K562 (cell line): ENCODE results near the gene MPZL1. TPM values are rescaled to one million over a fixed set of nuclear protein-coding genes. Genes with fewer than 3 reads are reported as not detected.

Experiments
- ADNP ChIP-seq: fragments of 200-800 bp; sonication (Bioruptor generic); IDR thresholded peaks from 2 replicates; pipeline ENCODE4 v1.6.1; 2016; ENCODE audit warnings: missing genetic modification characterization, missing compliant biosample characterization
- BCOR ChIP-seq: fragments of 450-650 bp; IDR thresholded peaks from 2 replicates; pipeline ENCODE4 v1.6.1; 2016
- BMI1 ChIP-seq: fragments of 150-350 bp; IDR thresholded peaks from 2 replicates; pipeline ENCODE4 v1.6.1; 2014; ENCODE audit warnings: low read length
- CAMTA2 ChIP-seq: fragments of 250-450 bp; sonication (Bioruptor Pico); conservative IDR thresholded peaks from 2 replicates; pipeline ENCODE4 v1.5.1; 2022
- CSDE1 ChIP-seq, 2 experiments: fragments of 450-650 bp; IDR thresholded peaks; 2 replicates each; pipeline ENCODE4 v1.6.1; 2016; ENCODE audit warnings: mild to moderate bottlenecking in 1 of 2
- ELF2 ChIP-seq: fragments of 250-450 bp; sonication (Bioruptor Pico); IDR thresholded peaks from 2 replicates; pipeline ENCODE4 v1.5.0; 2021; ENCODE audit warnings: mild to moderate bottlenecking
- ERF ChIP-seq: fragments of 450-650 bp; formaldehyde crosslinking; IDR thresholded peaks from 2 replicates; pipeline ENCODE4 v1.4.0; 2020; ENCODE audit warnings: mild to moderate bottlenecking, mixed read lengths
- MCM2 ChIP-seq: fragments of 450-650 bp; IDR thresholded peaks from 2 replicates; pipeline ENCODE4 v1.6.1; 2017; ENCODE audit warnings: low read depth, mild to moderate bottlenecking
- MTA1 ChIP-seq: fragments of 450-650 bp; IDR thresholded peaks from 2 replicates; pipeline ENCODE4 v1.6.1; 2017; ENCODE audit warnings: borderline replicate concordance
- MTA3 ChIP-seq: fragments of 450-650 bp; formaldehyde crosslinking; IDR thresholded peaks from 2 replicates; pipeline ENCODE4 v1.6.1; 2017; ENCODE audit warnings: mild to moderate bottlenecking, borderline replicate concordance
- NELFE ChIP-seq: IDR thresholded peaks from 2 replicates; pipeline ENCODE4 v1.6.1; 2011; ENCODE audit warnings: mild to moderate bottlenecking; ENCODE audit not compliant: insufficient read depth, insufficient read length
- POLR2AphosphoS2 ChIP-seq: IDR thresholded peaks from 2 replicates; pipeline ENCODE4 v1.6.1; 2012; ENCODE audit warnings: low read length, improper control_type of control experiment
- ZFP1 ChIP-seq: fragments of 450-650 bp; formaldehyde crosslinking; IDR thresholded peaks from 2 replicates; pipeline ENCODE4 v1.4.0; 2020; ENCODE audit warnings: mild to moderate bottlenecking, mixed read lengths
- ZNF384 ChIP-seq: IDR thresholded peaks from 2 replicates; pipeline ENCODE4 v1.6.1; 2012; ENCODE audit warnings: low read depth, low read length, improper control_type of control experiment
- ZSCAN29 ChIP-seq: fragments of 450-650 bp; IDR thresholded peaks from 2 replicates; pipeline ENCODE4 v1.6.1; 2017
- polyA plus RNA-seq, 8 experiments: library from polyadenylated mRNA; depleted of rRNA in 4 of 8; stranded (reverse) in 5 of 8; unstranded in 3 of 8; fragments of >200 nt; fragmentation: Nextera tagmentation in 2 of 8; fragmentation: Illumina TruSeq in 1 of 8; extraction: Ambion mirVana in 2 of 8; extraction: Trizol in 1 of 8; gene quantifications; 2 replicates each; pipeline versions ENCODE4 v1.2.1 to v1.2.3, GENCODE V29; 2011 to 2014; ENCODE audit warnings: inconsistent platforms in 1 of 8, missing spikeins in 1 of 8
- total RNA-seq, 7 experiments: library from RNA; depleted of rRNA in 6 of 7; stranded (reverse); fragments of >200 nt in 6 of 7; fragmentation: Illumina TruSeq in 2 of 7; extraction: Trizol in 2 of 7; gene quantifications; 2 replicates each; pipeline versions ENCODE4 v1.2.1 to v1.2.3, GENCODE V29; 2011 to 2021; ENCODE audit warnings: low replicate concordance in 1 of 7
- TF ChIP-seq, protein P1 (sequence below): fragments of 450-650 bp; IDR thresholded peaks from 2 replicates; pipeline ENCODE4 v1.7.1; 2018; ENCODE audit warnings: mild to moderate bottlenecking, low read depth; ENCODE audit not compliant: partially characterized antibody
- TF ChIP-seq, protein P2 (sequence below): conservative IDR thresholded peaks from 2 replicates; pipeline ENCODE4 v1.6.1; 2011; ENCODE audit warnings: low read depth, mild to moderate bottlenecking, low read length; ENCODE audit not compliant: control insufficient read depth
- TF ChIP-seq, protein P3 (sequence below): fragments of 250-450 bp; sonication (Bioruptor Pico); IDR thresholded peaks from 2 replicates; pipeline ENCODE4 v1.4.0; 2020; ENCODE audit warnings: borderline replicate concordance
- TF ChIP-seq, protein P4 (sequence below), 2 experiments: fragments of 450-650 bp in 1 of 2; IDR thresholded peaks; 2 replicates each; pipeline ENCODE4 v1.6.1; 2011 to 2017; ENCODE audit warnings: low read depth in 2 of 2, antibody characterized with exemption in 1 of 2, borderline replicate concordance in 1 of 2, low read length in 1 of 2, mild to moderate bottlenecking in 1 of 2, mixed read lengths in 1 of 2; ENCODE audit not compliant: control insufficient read depth in 1 of 2

Gene MPZL1
- total and polyA plus RNA-seq, 9 of the 15 experiments (the other 6 are each of a cell fraction or from before 2014, with no cell fraction given): 14.5 to 153 (median 66.5) TPM

DNA sequence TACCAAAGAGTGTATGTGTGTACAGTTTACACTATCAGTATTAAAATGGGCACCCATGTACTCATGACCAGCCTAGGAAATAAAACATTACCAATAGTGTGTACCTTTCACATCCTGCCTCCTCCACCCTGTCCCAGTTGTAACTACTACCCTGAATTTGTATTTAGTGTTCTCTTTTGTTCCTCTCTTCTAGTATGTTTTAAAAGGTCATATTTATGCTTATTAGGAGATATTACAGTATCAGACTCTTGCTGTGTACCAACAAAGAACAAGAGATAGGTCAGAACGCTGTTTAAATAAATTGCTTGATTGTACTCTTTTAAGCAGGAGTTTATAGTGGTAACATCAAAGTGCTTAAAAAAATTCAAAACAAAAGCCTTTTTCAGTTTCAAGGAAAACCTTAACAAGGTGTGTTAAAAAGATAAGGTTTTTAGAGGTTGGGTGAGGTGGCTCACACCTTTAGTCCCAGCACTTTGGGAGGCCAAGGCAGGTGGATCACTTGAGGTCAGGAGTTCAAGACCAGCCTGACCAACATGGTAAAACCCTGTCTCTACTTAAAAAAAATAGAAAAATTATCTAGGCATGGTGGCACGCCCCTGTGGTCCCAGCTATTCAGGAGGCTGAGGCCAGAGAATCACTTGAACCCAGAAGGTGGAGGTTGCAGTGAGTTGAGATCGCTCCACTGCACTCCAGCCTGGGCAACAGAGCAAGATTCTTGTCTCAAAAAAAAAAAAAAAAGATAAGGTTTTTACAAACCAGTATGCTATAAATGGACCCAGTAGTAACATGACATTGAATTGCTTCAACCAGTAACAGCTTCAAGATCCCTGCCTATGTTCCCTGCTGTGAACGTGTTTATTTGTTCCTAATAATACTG, 35.9 kb downstream of the MPZL1 start (continued):
- no peak for TF ChIP-seq CSDE1 (IDR thresholded peaks at IDR 0.05)
- TF ChIP-seq, protein P1, sequence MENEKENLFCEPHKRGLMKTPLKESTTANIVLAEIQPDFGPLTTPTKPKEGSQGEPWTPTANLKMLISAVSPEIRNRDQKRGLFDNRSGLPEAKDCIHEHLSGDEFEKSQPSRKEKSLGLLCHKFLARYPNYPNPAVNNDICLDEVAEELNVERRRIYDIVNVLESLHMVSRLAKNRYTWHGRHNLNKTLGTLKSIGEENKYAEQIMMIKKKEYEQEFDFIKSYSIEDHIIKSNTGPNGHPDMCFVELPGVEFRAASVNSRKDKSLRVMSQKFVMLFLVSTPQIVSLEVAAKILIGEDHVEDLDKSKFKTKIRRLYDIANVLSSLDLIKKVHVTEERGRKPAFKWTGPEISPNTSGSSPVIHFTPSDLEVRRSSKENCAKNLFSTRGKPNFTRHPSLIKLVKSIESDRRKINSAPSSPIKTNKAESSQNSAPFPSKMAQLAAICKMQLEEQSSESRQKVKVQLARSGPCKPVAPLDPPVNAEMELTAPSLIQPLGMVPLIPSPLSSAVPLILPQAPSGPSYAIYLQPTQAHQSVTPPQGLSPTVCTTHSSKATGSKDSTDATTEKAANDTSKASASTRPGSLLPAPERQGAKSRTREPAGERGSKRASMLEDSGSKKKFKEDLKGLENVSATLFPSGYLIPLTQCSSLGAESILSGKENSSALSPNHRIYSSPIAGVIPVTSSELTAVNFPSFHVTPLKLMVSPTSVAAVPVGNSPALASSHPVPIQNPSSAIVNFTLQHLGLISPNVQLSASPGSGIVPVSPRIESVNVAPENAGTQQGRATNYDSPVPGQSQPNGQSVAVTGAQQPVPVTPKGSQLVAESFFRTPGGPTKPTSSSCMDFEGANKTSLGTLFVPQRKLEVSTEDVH: peak; percentile 14
- TF ChIP-seq ZNF384: peak; percentile 67
- no peak for TF ChIP-seq ZSCAN29
- no peak for TF ChIP-seq POLR2AphosphoS2
- no peak for TF ChIP-seq ELF2 (CRISPR knock-in tag)
- TF ChIP-seq, protein P2, sequence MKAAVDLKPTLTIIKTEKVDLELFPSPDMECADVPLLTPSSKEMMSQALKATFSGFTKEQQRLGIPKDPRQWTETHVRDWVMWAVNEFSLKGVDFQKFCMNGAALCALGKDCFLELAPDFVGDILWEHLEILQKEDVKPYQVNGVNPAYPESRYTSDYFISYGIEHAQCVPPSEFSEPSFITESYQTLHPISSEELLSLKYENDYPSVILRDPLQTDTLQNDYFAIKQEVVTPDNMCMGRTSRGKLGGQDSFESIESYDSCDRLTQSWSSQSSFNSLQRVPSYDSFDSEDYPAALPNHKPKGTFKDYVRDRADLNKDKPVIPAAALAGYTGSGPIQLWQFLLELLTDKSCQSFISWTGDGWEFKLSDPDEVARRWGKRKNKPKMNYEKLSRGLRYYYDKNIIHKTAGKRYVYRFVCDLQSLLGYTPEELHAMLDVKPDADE: no peak
- TF ChIP-seq CAMTA2: no peak
- no peak for TF ChIP-seq NELFE
- peak; percentile 90 for TF ChIP-seq BCOR
- no peak for TF ChIP-seq MTA1
- TF ChIP-seq BMI1: no peak
- no peak for TF ChIP-seq ZFP1 (CRISPR knock-in tag)
- TF ChIP-seq, protein P3, sequence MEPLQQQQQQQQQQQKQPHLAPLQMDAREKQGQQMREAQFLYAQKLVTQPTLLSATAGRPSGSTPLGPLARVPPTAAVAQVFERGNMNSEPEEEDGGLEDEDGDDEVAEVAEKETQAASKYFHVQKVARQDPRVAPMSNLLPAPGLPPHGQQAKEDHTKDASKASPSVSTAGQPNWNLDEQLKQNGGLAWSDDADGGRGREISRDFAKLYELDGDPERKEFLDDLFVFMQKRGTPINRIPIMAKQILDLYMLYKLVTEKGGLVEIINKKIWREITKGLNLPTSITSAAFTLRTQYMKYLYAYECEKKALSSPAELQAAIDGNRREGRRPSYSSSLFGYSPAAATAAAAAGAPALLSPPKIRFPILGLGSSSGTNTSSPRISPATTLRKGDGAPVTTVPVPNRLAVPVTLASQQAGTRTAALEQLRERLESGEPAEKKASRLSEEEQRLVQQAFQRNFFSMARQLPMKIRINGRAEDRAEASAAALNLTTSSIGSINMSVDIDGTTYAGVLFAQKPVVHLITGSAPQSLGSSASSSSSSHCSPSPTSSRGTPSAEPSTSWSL (CRISPR knock-in tag): no peak
- TF ChIP-seq ERF (CRISPR knock-in tag): no peak
- peak; percentile 96 for TF ChIP-seq ADNP (tag)
- no peak for TF ChIP-seq MCM2
- TF ChIP-seq MTA3: no peak
- TF ChIP-seq, protein P4, sequence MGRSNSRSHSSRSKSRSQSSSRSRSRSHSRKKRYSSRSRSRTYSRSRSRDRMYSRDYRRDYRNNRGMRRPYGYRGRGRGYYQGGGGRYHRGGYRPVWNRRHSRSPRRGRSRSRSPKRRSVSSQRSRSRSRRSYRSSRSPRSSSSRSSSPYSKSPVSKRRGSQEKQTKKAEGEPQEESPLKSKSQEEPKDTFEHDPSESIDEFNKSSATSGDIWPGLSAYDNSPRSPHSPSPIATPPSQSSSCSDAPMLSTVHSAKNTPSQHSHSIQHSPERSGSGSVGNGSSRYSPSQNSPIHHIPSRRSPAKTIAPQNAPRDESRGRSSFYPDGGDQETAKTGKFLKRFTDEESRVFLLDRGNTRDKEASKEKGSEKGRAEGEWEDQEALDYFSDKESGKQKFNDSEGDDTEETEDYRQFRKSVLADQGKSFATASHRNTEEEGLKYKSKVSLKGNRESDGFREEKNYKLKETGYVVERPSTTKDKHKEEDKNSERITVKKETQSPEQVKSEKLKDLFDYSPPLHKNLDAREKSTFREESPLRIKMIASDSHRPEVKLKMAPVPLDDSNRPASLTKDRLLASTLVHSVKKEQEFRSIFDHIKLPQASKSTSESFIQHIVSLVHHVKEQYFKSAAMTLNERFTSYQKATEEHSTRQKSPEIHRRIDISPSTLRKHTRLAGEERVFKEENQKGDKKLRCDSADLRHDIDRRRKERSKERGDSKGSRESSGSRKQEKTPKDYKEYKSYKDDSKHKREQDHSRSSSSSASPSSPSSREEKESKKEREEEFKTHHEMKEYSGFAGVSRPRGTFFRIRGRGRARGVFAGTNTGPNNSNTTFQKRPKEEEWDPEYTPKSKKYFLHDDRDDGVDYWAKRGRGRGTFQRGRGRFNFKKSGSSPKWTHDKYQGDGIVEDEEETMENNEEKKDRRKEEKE (IDR thresholded peaks at IDR 0.05; ENCODE audit: borderline replicate concordance in 1 of 2, control insufficient read depth in 1 of 2, low read depth in 2 of 2, low read length in 1 of 2): no peak
